Astrocyte (in vitro differentiated cells and primary cell): ENCODE data around the gene CDK14. TPM values are rescaled to one million over a fixed set of nuclear protein-coding genes. Genes with fewer than 3 reads are reported as not detected.

Experiments
- DNase-seq: peaks from one replicate; pipeline ENCODE4 v3.0.0-alpha.2; 2010; ENCODE audit warnings: low read depth
- FAIRE-seq: peaks from 2 replicates; lab custom pipeline; 2011; peaks lifted over from hg19 to GRCh38; lab: Jason Lieb, UNC
- H2AFZ ChIP-seq: 2 replicates; pipeline ENCODE4 v1.6.0; 2012; ENCODE audit warnings: low read depth, low read length, inconsistent platforms
- H3K27ac ChIP-seq: 2 replicates; pipeline ENCODE4 v1.5.1; 2011; ENCODE audit warnings: low read depth, low read length, inconsistent platforms
- H3K27me3 ChIP-seq: 2 replicates; pipeline ENCODE4 v1.6.0; 2011; ENCODE audit warnings: low read length, inconsistent platforms; ENCODE audit not compliant: insufficient read depth
- H3K36me3 ChIP-seq: 2 replicates; pipeline ENCODE4 v1.5.1; 2011; ENCODE audit warnings: low read length, inconsistent platforms; ENCODE audit not compliant: insufficient read depth
- H3K4me1 ChIP-seq: 2 replicates; pipeline ENCODE4 v1.5.1; 2011; ENCODE audit warnings: low read length, inconsistent platforms; ENCODE audit not compliant: insufficient read depth
- H3K4me2 ChIP-seq: 2 replicates; pipeline ENCODE4 v1.6.0; 2012; ENCODE audit warnings: low read length, inconsistent platforms
- H3K4me3 ChIP-seq: 2 replicates; pipeline ENCODE4 v1.5.1; 2011; ENCODE audit warnings: low read depth, mild to moderate bottlenecking, low read length, inconsistent platforms; ENCODE audit not compliant: insufficient read depth
- H3K79me2 ChIP-seq: 2 replicates; pipeline ENCODE4 v1.6.0; 2012; ENCODE audit warnings: mild to moderate bottlenecking, low read length, inconsistent platforms; ENCODE audit not compliant: insufficient read depth
- H3K9ac ChIP-seq: 2 replicates; pipeline ENCODE4 v1.6.0; 2012; ENCODE audit warnings: mild to moderate bottlenecking, low read length, inconsistent platforms
- H3K9me3 ChIP-seq: 2 replicates; pipeline ENCODE4 v1.5.1; 2012; ENCODE audit warnings: low read depth, mild to moderate bottlenecking, low read length, inconsistent platforms; ENCODE audit not compliant: insufficient read depth
- H4K20me1 ChIP-seq: 2 replicates; pipeline ENCODE4 v1.6.0; 2012; ENCODE audit warnings: low read length, inconsistent platforms; ENCODE audit not compliant: insufficient read depth
- H3K27ac Mint-ChIP-seq: one replicate; pipeline ENCODE4 v1.8.0; 2021; ENCODE audit warnings: mild to moderate bottlenecking, mixed read lengths; ENCODE audit not compliant: unreplicated experiment
- H3K27me3 Mint-ChIP-seq: one replicate; pipeline ENCODE4 v1.8.0; 2021; ENCODE audit warnings: low read depth, mixed read lengths; ENCODE audit not compliant: unreplicated experiment
- H3K36me3 Mint-ChIP-seq: one replicate; pipeline ENCODE4 v1.8.0; 2021; ENCODE audit warnings: low read depth, mixed read lengths; ENCODE audit not compliant: unreplicated experiment
- H3K4me1 Mint-ChIP-seq: one replicate; pipeline ENCODE4 v1.8.0; 2021; ENCODE audit warnings: low read depth, mixed read lengths; ENCODE audit not compliant: unreplicated experiment
- H3K4me3 Mint-ChIP-seq: one replicate; pipeline ENCODE4 v1.8.0; 2021; ENCODE audit warnings: mild to moderate bottlenecking, moderate library complexity, mixed read lengths; ENCODE audit not compliant: unreplicated experiment
- H3K9me3 Mint-ChIP-seq: one replicate; pipeline ENCODE4 v1.8.0; 2021; ENCODE audit warnings: mild to moderate bottlenecking, mixed read lengths; ENCODE audit not compliant: unreplicated experiment
- EZH2 ChIP-seq: IDR thresholded peaks from 2 replicates; pipeline ENCODE4 v1.6.1; 2012; ENCODE audit warnings: mild to moderate bottlenecking, low read length, inconsistent platforms; ENCODE audit not compliant: insufficient read depth
- total RNA-seq: library from RNA; stranded (reverse); gene quantifications from 2 replicates; pipeline ENCODE4 v1.2.1, GENCODE V29; 2021
- TF ChIP-seq, protein P1 (sequence below): IDR thresholded peaks from 2 replicates; pipeline ENCODE4 v1.5.1; 2011; ENCODE audit warnings: low read depth, mild to moderate bottlenecking, inconsistent platforms, low read length, moderate library complexity; ENCODE audit not compliant: insufficient read depth

Gene CDK14
- total RNA-seq, 1 donor from 2014 or later, result 30.2 TPM

DNA sequence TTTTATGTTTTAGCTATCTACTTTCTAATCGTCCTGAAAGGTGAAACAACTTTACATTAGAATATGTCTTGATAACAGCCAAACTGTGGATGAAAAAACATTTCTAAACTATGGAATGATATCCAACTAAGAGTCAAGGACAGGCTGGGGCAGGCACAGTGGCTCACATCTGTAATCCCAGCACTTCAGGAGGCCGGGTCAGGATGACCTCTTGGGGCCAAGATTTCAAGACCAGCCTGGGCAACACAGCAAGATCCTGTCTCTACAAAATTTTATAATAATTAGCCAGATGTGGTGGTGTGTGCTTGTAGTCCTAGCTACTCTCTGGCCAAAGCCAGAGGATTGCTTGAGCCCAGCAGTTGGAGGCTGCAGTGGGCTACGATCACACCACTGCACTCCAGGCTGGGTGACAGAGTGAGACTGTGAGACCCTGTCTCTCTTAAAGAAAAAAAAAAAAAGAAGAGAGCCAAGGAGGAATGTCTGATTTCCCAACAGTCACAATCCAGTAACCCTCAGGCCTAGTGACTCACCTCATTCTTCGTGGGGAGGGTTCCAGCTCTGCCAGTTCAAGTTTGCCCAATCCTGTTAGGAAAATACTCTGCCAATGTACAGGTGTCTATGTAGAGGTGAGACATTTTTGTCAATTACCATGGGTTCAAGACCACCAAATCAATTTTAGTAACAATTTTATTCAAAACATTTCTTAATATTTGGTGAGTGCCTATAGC is 653.5 kb downstream of the CDK14 start:
- no peak overlapping the region for H3K4me3 ChIP-seq
- peak overlapping the region; percentile 94 for H3K27ac Mint-ChIP-seq
- H4K20me1 ChIP-seq, result no peaks in the 10 kb centered on the region
- no peaks in the 10 kb centered on the region for H3K9me3 ChIP-seq
- no peak overlapping the region for H3K4me3 Mint-ChIP-seq
- H3K27me3 Mint-ChIP-seq, result no peaks in the 10 kb centered on the region
- H2AFZ ChIP-seq, result no peak overlapping the region
- no peaks in the 10 kb centered on the region for H3K36me3 Mint-ChIP-seq
- H3K4me1 Mint-ChIP-seq, result peaks cover 13% of the 10 kb centered on the region
- no peak overlapping the region for H3K27ac ChIP-seq
- FAIRE-seq (no peak), DNase-seq (peak; percentile 66)
- no peaks in the 10 kb centered on the region for H3K36me3 ChIP-seq
- no peak for TF ChIP-seq EZH2
- TF ChIP-seq, protein P1, sequence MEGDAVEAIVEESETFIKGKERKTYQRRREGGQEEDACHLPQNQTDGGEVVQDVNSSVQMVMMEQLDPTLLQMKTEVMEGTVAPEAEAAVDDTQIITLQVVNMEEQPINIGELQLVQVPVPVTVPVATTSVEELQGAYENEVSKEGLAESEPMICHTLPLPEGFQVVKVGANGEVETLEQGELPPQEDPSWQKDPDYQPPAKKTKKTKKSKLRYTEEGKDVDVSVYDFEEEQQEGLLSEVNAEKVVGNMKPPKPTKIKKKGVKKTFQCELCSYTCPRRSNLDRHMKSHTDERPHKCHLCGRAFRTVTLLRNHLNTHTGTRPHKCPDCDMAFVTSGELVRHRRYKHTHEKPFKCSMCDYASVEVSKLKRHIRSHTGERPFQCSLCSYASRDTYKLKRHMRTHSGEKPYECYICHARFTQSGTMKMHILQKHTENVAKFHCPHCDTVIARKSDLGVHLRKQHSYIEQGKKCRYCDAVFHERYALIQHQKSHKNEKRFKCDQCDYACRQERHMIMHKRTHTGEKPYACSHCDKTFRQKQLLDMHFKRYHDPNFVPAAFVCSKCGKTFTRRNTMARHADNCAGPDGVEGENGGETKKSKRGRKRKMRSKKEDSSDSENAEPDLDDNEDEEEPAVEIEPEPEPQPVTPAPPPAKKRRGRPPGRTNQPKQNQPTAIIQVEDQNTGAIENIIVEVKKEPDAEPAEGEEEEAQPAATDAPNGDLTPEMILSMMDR, result no peak
- H3K4me2 ChIP-seq, result no peak overlapping the region
- H3K4me1 ChIP-seq, result no peaks in the 10 kb centered on the region
- no peaks in the 10 kb centered on the region for H3K79me2 ChIP-seq
- no peak overlapping the region for H3K9ac ChIP-seq
- H3K27me3 ChIP-seq, result no peaks in the 10 kb centered on the region
- peaks cover 7% of the 10 kb centered on the region for H3K9me3 Mint-ChIP-seq

DNA sequence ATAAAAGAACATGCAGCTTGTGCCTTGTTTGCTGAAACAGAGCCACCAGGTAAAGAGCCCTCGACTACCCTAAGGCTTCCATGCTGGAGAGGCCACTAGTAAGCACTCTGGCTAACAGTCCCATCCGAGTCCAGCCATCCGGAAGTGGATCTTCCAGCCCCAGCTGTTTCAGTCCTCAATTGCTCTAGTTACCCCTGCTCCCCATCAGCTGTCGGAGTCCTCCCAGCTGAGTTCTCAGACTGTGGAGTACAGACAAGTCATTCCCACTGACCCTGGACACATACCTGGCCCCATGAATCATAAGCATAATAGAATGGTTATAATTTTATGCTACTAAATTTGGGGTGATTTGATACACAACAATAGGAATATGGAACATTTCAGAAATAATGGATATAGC is 654.6 kb downstream of the CDK14 start:
- Mint-ChIP-seq H3K36me3 (no peaks in the 10 kb centered on the region), H3K4me3 (no peak overlapping the region), H3K9me3 (peaks cover 10% of the 10 kb centered on the region), H3K4me1 (peaks cover 13% of the 10 kb centered on the region), H3K27me3 (no peaks in the 10 kb centered on the region), H3K27ac (no peak overlapping the region)
- no peak for DNase-seq
- TF ChIP-seq, protein P1, result no peak
- no peak for TF ChIP-seq EZH2
- Histone ChIP-seq H3K79me2 (no peaks in the 10 kb centered on the region), H3K4me3 (no peak overlapping the region), H3K27me3 (no peaks in the 10 kb centered on the region), H3K27ac (no peak overlapping the region), H3K4me1 (no peaks in the 10 kb centered on the region), H2AFZ (no peak overlapping the region), H3K9me3 (no peaks in the 10 kb centered on the region), H3K9ac (no peak overlapping the region), H4K20me1 (no peaks in the 10 kb centered on the region), H3K36me3 (no peaks in the 10 kb centered on the region), H3K4me2 (no peak overlapping the region)
- no peak for FAIRE-seq

DNA sequence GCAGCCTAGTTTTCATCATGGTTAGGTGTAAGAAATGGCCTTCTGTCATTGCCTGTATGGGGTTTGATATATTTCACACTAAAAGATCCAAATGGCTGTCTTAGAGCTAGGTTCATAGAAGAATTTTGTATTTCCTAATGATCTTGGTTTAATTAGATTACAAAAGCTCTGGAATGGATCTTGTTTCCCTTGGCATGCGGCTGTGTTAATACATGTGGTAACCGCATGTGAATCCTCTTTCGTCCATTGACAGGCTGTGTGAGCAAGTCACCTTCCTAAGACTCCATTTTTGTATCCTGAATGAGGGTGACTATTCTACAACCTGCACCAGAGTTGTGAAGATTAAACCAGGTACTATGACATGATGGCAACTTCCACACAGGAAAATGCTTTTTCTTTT is 655.8 kb downstream of the CDK14 start:
- H3K27ac ChIP-seq, result no peak overlapping the region
- no peaks in the 10 kb centered on the region for H3K27me3 Mint-ChIP-seq
- H3K36me3 Mint-ChIP-seq, result no peaks in the 10 kb centered on the region
- H3K27ac Mint-ChIP-seq, result no peak overlapping the region
- H3K9me3 ChIP-seq, result no peaks in the 10 kb centered on the region
- no peak overlapping the region for H3K9ac ChIP-seq
- no peaks in the 10 kb centered on the region for H3K36me3 ChIP-seq
- no peak overlapping the region for H3K4me2 ChIP-seq
- peaks cover 13% of the 10 kb centered on the region for H3K4me1 Mint-ChIP-seq
- no peaks in the 10 kb centered on the region for H3K4me1 ChIP-seq
- no peaks in the 10 kb centered on the region for H3K79me2 ChIP-seq
- no peak overlapping the region for H3K4me3 Mint-ChIP-seq
- H3K27me3 ChIP-seq, result no peaks in the 10 kb centered on the region
- TF ChIP-seq, protein P1, result no peak
- no peak for TF ChIP-seq EZH2
- H3K9me3 Mint-ChIP-seq, result peaks cover 15% of the 10 kb centered on the region
- FAIRE-seq, result no peak
- H3K4me3 ChIP-seq, result no peak overlapping the region
- DNase-seq, result no peak
- no peaks in the 10 kb centered on the region for H4K20me1 ChIP-seq
- H2AFZ ChIP-seq, result no peak overlapping the region
